T-helper 1 cell treated with Interleukin-12 subunit alpha and Interleukin-12 subunit beta and Interleukin-4 antibody, amounts not matched to agents 30 ng/mL and 1 ng/mL, for 36 hours (primary cell): ENCODE data around the gene EMILIN2. TPM values are rescaled to one million over a fixed set of nuclear protein-coding genes. Genes with fewer than 3 reads are reported as not detected.
"Not testable (repeated sequence)": the region's sequence is repeated elsewhere in the genome, so short reads cannot be mapped to it uniquely, and the experiment has no call there.

Experiments used
- intact Hi-C: fragments of 100-400 bp; cut with micrococcal nuclease; formaldehyde crosslinking; loops from one replicate; pipeline ENCODE4 v1.15.1; 2024
- total RNA-seq: library from RNA; stranded (reverse); gene quantifications from 2 replicates; pipeline ENCODE4 v1.2.3, GENCODE V29; 2022

The EMILIN2 gene
- total RNA-seq = 23.5 and 25.3 TPM in 2 replicates

GRCh38 chr18:2846636-2847316 is at the start of gene EMILIN2:
TSS of gene EMILIN2 (plus strand) at chr18:2847006. CDS start at chr18:2847189, 183 bp downstream.
- intact Hi-C loops = loop anchor here (1.0 to 5.0 kb wide), 3 partner anchors 44 to 274 kb away; partner anchors contain the start of genes METTL4 and NDC80

GRCh38 chr18:2797951-2798350 is 48.9 kb upstream of the EMILIN2 start:
- intact Hi-C loops = no loop called here

- intact Hi-C loops = no loop called here
These were observed 47.4 kb upstream of the EMILIN2 start for GRCh38 chr18:2799369-2799768.

- intact Hi-C loops = loop anchor here (2.0 kb wide), 1 partner anchor 101 kb away; no protein-coding TSS in a partner anchor
These were observed 40.5 kb upstream of the EMILIN2 start for GRCh38 chr18:2805970-2806943.

- intact Hi-C loops = not testable (repeated sequence)
These were observed 38.2 kb upstream of the EMILIN2 start for GRCh38 chr18:2808640-2809039.

- intact Hi-C loops = not testable (repeated sequence)
These were observed 37.1 kb upstream of the EMILIN2 start for GRCh38 chr18:2809666-2810183.

GRCh38 chr18:2811416-2811815 is 35.4 kb upstream of the EMILIN2 start:
- intact Hi-C loops = no loop called here

GRCh38 chr18:2814928-2815327 is 31.9 kb upstream of the EMILIN2 start:
- intact Hi-C loops = no loop called here

GRCh38 chr18:2818281-2818680 is 28.5 kb upstream of the EMILIN2 start:
- intact Hi-C loops = no loop called here

GRCh38 chr18:2821695-2822094 is 25.1 kb upstream of the EMILIN2 start:
- intact Hi-C loops = no loop called here

- intact Hi-C loops = no loop called here
These were observed 24.4 kb upstream of the EMILIN2 start for GRCh38 chr18:2822213-2822921.

GRCh38 chr18:2823202-2823601 is 23.6 kb upstream of the EMILIN2 start:
- intact Hi-C loops = no loop called here

- intact Hi-C loops = no loop called here
These were observed 22.8 kb upstream of the EMILIN2 start for GRCh38 chr18:2823966-2824365.

GRCh38 chr18:2824865-2825264 is 21.9 kb upstream of the EMILIN2 start:
- intact Hi-C loops = no loop called here

- intact Hi-C loops = no loop called here
These were observed 21.1 kb upstream of the EMILIN2 start for GRCh38 chr18:2825613-2826175.

GRCh38 chr18:2826581-2826980 is 20.2 kb upstream of the EMILIN2 start:
- intact Hi-C loops = no loop called here

- intact Hi-C loops = no loop called here
These were observed 19.7 kb upstream of the EMILIN2 start for GRCh38 chr18:2827061-2827460.

GRCh38 chr18:2836118-2836517 is 10.7 kb upstream of the EMILIN2 start:
- intact Hi-C loops = not testable (repeated sequence)

- intact Hi-C loops = not testable (repeated sequence)
These were observed 9.5 kb upstream of the EMILIN2 start for GRCh38 chr18:2837290-2837689.

GRCh38 chr18:2839202-2839601 is 7.6 kb upstream of the EMILIN2 start:
- intact Hi-C loops = no loop called here

- intact Hi-C loops = no loop called here
These were observed 6.3 kb upstream of the EMILIN2 start for GRCh38 chr18:2840521-2840920.
